ENCODE data around the gene PLXND1. TPM values are rescaled to one million over a fixed set of nuclear protein-coding genes. Genes with fewer than 3 reads are reported as not detected.

PLXND1 gene
- total RNA-seq, 1 donor from 2014 or later: 9.0 TPM

- Histone ChIP-seq H4K20me1 (ENCODE audit: low read depth) (no peaks in the 10 kb centered on the region), H3K9me3 (ENCODE audit: low read depth) (no peaks in the 10 kb centered on the region), H3K9ac (no peak overlapping the region), H3K36me3 (no peaks in the 10 kb centered on the region), H3K27ac (no peak overlapping the region), H2AFZ (replicated peaks) (no peak overlapping the region), H3K4me2 (no peak overlapping the region), H3K4me1 (no peaks in the 10 kb centered on the region), H3F3A (ENCODE audit: low read depth) (peaks cover 5% of the 10 kb centered on the region), H3K79me2 (ENCODE audit: low read depth) (no peaks in the 10 kb centered on the region), H3K4me3 (no peak overlapping the region), H3K27me3 (no peaks in the 10 kb centered on the region)
- Mint-ChIP-seq H3K27me3 (ENCODE audit: insufficient read depth, low read depth) (peaks cover 4% of the 10 kb centered on the region), H3K27ac (no peak overlapping the region), H3K4me3 (no peak overlapping the region), H3K36me3 (no peaks in the 10 kb centered on the region), H3K9me3 (no peaks in the 10 kb centered on the region), H3K4me1 (peaks cover 14% of the 10 kb centered on the region)
- TF ChIP-seq EZH2phosphoT487 (IDR thresholded peaks at IDR 0.05) (no peak), EZH2 (IDR thresholded peaks at IDR 0.05) (no peak)
- TF ChIP-seq, protein P1, sequence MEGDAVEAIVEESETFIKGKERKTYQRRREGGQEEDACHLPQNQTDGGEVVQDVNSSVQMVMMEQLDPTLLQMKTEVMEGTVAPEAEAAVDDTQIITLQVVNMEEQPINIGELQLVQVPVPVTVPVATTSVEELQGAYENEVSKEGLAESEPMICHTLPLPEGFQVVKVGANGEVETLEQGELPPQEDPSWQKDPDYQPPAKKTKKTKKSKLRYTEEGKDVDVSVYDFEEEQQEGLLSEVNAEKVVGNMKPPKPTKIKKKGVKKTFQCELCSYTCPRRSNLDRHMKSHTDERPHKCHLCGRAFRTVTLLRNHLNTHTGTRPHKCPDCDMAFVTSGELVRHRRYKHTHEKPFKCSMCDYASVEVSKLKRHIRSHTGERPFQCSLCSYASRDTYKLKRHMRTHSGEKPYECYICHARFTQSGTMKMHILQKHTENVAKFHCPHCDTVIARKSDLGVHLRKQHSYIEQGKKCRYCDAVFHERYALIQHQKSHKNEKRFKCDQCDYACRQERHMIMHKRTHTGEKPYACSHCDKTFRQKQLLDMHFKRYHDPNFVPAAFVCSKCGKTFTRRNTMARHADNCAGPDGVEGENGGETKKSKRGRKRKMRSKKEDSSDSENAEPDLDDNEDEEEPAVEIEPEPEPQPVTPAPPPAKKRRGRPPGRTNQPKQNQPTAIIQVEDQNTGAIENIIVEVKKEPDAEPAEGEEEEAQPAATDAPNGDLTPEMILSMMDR (IDR thresholded peaks at IDR 0.05): no peak
- no peak for DNase-seq (ENCODE audit: low spot score)
Measured at GRCh38 chr3:129540776-129541516, 65.5 kb downstream of the PLXND1 start.

DNA sequence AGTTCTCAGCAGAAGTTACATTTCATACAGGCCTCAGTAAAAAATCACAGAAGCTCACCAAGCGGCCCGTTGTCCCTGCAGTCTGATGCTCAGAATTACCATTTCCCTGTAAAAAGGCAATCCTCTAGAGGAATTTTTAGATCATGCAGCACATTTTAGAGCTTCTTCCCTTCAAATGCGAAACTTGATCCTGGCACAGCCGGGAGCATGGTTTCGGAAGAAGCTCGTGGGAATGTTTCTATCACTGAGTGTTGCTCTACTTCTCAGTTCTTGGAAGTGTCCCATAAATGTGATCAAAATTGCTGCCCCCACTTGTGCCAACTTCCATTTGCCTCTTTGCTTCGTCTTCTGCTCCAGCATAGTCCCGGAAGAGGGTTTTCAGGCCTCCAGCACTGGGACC lies 67.3 kb downstream of the PLXND1 start:
- Histone ChIP-seq H3K9me3 (ENCODE audit: low read depth) (no peaks in the 10 kb centered on the region), H3K4me3 (no peak overlapping the region), H3K27ac (no peak overlapping the region), H3K4me1 (no peaks in the 10 kb centered on the region), H3K27me3 (no peaks in the 10 kb centered on the region), H4K20me1 (ENCODE audit: low read depth) (no peaks in the 10 kb centered on the region), H3K36me3 (no peaks in the 10 kb centered on the region), H3K4me2 (no peak overlapping the region), H3F3A (ENCODE audit: low read depth) (peaks cover 5% of the 10 kb centered on the region), H3K79me2 (ENCODE audit: low read depth) (no peaks in the 10 kb centered on the region), H2AFZ (replicated peaks) (no peak overlapping the region), H3K9ac (no peak overlapping the region)
- H3K4me3 Mint-ChIP-seq: no peak overlapping the region
- DNase-seq (ENCODE audit: low spot score): no peak
- no peaks in the 10 kb centered on the region for H3K9me3 Mint-ChIP-seq
- TF ChIP-seq, protein P1 (IDR thresholded peaks at IDR 0.05): no peak
- TF ChIP-seq EZH2phosphoT487 (IDR thresholded peaks at IDR 0.05) (no peak), EZH2 (IDR thresholded peaks at IDR 0.05) (no peak)
- no peaks in the 10 kb centered on the region for H3K36me3 Mint-ChIP-seq
- H3K4me1 Mint-ChIP-seq: peaks cover 16% of the 10 kb centered on the region
- H3K27me3 Mint-ChIP-seq (ENCODE audit: insufficient read depth, low read depth): peaks cover 11% of the 10 kb centered on the region
- H3K27ac Mint-ChIP-seq: peak overlapping the region; percentile 65

- H3K36me3 Mint-ChIP-seq: no peaks in the 10 kb centered on the region
- H3K9ac ChIP-seq: no peak overlapping the region
- H3K9me3 ChIP-seq (ENCODE audit: low read depth): no peaks in the 10 kb centered on the region
- no peak overlapping the region for H3K27ac ChIP-seq
- no peaks in the 10 kb centered on the region for H3K27me3 ChIP-seq
- peaks cover 16% of the 10 kb centered on the region for H3K4me1 Mint-ChIP-seq
- no peak overlapping the region for H3K4me3 Mint-ChIP-seq
- H4K20me1 ChIP-seq (ENCODE audit: low read depth): no peaks in the 10 kb centered on the region
- peaks cover 5% of the 10 kb centered on the region for H3F3A ChIP-seq (ENCODE audit: low read depth)
- DNase-seq (ENCODE audit: low spot score): no peak
- H3K4me1 ChIP-seq: no peaks in the 10 kb centered on the region
- H2AFZ ChIP-seq (replicated peaks): no peak overlapping the region
- H3K27ac Mint-ChIP-seq: no peak overlapping the region
- no peaks in the 10 kb centered on the region for H3K9me3 Mint-ChIP-seq
- H3K27me3 Mint-ChIP-seq (ENCODE audit: insufficient read depth, low read depth): peaks cover 12% of the 10 kb centered on the region
- H3K79me2 ChIP-seq (ENCODE audit: low read depth): no peaks in the 10 kb centered on the region
- no peaks in the 10 kb centered on the region for H3K36me3 ChIP-seq
- no peak overlapping the region for H3K4me3 ChIP-seq
- TF ChIP-seq EZH2 (IDR thresholded peaks at IDR 0.05) (no peak), EZH2phosphoT487 (IDR thresholded peaks at IDR 0.05) (no peak)
- TF ChIP-seq, protein P1 (IDR thresholded peaks at IDR 0.05): no peak
- no peak overlapping the region for H3K4me2 ChIP-seq
Measured at GRCh38 chr3:129536804-129537203, 69.7 kb downstream of the PLXND1 start.

Data from neural progenitor cell (in vitro differentiated cells).